22Rv1 (cell line): Measurements from ENCODE around the gene DDA1.
A peak's percentile ranks its signal among the peaks of the same experiment; 100 is the strongest.

Source experiments
- H3K27ac ChIP-seq: fragments of 450-650 bp; 2 replicates; pipeline ENCODE4 v1.5.1; 2017
- ZFX ChIP-seq: fragments of 450-650 bp; IDR thresholded peaks from 2 replicates; pipeline ENCODE4 v1.6.1; 2017; ENCODE audit warnings: antibody characterized with exemption, borderline replicate concordance
- TF ChIP-seq, protein P1 (sequence below): fragments of 450-650 bp; IDR thresholded peaks from 2 replicates; pipeline ENCODE4 v1.5.1; 2017; ENCODE audit warnings: mild to moderate bottlenecking

DDA1 gene

DNA sequence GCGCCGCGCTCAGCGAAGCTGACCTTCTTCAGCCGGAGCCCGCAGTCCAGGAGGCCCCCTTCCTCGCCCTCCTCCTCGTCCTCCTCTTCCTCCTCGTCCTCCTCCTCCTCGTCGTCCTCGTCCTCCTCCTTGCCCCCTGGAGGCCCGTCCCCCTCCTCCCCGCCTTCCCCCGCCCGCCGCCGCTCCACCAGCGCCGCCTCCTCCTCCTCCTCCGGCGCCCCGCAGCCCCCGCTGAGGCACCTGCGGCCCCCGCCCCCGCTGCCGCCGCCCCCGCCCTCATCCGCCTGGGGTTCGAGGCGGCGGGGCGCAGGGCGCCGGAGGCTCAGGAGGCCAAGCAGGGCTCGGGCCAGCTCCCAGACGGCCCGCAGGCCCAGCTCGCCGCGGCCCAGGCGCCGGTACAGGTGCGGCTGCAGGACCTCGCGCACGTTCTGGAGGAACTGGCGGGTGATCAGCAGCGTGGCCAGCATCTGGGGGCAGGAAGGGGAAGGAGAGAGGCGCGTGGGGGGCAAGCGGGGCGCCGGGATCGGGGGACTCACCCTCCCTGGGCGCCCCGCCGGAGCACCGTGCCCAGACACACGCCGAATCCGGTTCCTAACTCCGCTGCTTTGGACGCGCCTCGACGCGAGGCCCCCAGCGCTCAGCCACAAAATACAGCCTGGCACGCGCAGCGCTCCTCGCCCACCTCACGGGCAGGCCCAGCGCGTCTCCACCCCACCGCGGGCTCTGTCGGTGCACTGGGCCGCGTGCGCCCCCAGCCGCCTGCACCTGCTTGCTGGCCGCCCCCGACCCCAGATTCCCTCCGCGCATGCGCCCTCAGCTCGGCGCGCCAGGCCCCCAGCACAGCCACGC, 19.4 kb downstream of the DDA1 start:
- TF ChIP-seq, protein P1, sequence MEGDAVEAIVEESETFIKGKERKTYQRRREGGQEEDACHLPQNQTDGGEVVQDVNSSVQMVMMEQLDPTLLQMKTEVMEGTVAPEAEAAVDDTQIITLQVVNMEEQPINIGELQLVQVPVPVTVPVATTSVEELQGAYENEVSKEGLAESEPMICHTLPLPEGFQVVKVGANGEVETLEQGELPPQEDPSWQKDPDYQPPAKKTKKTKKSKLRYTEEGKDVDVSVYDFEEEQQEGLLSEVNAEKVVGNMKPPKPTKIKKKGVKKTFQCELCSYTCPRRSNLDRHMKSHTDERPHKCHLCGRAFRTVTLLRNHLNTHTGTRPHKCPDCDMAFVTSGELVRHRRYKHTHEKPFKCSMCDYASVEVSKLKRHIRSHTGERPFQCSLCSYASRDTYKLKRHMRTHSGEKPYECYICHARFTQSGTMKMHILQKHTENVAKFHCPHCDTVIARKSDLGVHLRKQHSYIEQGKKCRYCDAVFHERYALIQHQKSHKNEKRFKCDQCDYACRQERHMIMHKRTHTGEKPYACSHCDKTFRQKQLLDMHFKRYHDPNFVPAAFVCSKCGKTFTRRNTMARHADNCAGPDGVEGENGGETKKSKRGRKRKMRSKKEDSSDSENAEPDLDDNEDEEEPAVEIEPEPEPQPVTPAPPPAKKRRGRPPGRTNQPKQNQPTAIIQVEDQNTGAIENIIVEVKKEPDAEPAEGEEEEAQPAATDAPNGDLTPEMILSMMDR = no peak
- H3K27ac ChIP-seq = peak overlapping the region; percentile 84

DNA sequence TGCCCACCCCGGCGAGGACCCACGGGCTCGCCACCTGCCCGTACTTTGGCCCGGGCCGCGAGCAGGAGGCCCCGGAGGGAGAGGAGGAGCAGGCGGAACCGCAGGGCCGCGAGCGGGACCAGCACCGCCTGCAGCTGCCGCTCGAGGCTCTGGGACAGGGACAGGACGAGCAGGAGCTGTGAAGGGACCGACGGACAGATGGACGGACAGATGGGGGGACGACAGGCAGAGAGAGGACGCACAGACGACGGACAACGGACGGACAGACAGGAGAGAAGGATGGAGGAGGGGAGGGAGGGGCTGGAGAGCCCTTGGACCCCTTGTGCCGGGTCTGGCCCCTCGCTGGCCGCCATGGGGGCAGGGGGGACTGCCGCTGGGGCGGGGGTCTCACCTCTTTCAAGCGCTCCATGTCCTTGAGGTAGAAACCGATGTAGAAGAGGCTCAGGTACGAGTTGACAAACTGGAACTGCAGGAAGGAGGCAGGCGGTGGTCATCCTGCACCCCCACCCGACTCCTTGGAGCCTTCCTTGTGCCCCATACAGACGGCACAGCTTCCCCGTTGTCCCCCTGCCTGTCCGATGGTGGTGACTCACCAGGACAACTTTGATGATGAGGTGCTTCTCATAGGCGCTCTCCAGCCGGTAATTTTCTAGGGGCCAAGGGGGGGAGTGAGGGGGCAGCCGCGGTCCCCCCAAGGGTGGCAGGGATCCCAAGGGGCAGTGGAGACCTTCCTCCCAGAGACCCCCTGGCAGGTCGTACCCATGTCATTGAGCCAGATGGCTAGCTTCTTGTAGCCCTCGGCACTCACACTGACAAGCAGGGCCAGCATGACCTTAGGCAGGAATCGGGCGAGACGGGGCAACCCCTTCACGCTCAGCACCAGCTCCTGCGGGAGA, 20.3 kb downstream of the DDA1 start:
- H3K27ac ChIP-seq = 0 out of 2 replicates have a peak overlapping the region, but pooled peaks have one; percentile 84
- TF ChIP-seq, protein P1 = no peak
- no peak for TF ChIP-seq ZFX

DNA sequence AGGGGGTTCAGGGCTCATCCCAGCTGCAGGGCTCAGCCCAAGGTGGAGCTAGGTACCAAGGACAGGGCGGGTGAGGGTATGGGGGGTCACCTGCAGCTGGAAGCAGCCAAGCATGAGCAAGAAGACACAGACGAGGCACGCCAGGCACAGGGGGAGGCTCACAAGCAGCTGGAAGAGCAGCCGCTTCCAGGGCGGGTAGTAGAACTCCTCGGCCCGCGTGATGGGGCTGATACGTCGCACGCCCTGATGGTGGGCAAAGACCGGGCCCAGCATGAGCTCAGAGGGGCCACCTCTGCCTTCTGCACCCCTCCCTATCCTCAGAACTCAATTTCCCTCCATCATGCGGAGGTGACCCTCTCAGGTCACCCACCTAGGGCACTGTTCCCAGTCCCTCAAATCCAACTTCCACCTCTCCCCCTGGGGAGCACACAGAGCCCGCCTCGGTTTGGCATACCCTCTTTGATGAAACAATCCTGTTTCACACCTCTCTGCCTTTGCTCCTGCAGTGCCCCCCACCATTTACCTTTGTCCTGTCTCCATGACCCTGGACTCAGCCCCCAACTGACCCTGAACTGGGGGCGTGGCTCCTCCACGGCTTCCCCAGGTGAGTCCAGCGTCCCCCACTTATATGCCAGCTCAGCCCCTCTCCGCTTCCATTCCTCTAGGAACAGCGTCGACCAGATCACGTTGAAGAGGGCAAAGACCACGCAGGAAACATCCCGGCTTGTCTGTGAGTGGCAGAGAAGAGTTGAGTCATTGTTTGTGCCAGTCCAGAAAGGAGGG, 21.1 kb downstream of the DDA1 start:
- H3K27ac ChIP-seq = peak overlapping the region; percentile 99; the same call in 1 of the 2 replicates
- TF ChIP-seq ZFX = no peak
- TF ChIP-seq, protein P1 = no peak

DNA sequence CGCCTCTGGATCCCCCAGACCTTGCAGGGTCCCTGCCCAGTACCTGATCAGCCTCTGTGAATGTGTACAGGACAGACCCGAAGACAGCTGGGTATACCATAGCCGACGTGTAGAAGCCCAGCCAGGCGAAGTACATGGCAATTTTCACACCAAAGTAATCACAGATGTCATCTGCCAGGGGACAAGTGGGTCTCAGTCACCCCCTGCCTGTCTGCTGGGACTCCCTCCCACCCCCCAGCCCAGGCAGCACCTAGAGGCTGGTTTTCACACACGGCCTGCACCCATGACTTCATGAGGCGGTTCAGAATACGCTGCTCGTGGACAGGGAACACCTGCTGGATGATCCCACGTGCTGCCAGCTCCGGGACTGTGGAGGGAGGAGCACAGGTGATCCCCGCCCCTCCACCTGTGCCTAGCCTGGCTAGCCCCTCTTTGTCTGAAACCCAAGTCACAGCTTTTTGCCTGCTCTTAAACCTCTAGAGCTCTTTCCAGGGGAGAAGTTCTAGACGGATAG, 21.7 kb downstream of the DDA1 start:
- H3K27ac ChIP-seq = peak overlapping the region; percentile 99; the same call in 1 of the 2 replicates
- no peak for TF ChIP-seq ZFX
- TF ChIP-seq, protein P1 = no peak

DNA sequence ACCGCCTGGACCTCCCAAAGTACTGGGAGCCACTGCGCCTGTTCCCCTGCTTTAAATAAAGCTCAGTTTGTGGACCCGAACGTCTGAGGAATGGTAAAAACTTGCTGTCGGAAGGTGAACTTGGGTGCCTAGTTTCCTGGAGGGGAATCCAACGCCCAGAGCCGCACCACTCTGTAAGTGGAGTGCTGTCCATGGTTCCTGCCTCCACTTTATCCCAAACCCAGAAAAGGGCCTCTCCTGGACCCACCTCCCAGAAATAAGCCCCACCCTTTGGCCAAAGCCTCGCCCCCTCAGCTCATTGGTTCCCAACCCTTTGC, 23.0 kb downstream of the DDA1 start:
- H3K27ac ChIP-seq = peak overlapping the region; percentile 99
- TF ChIP-seq ZFX = no peak
- TF ChIP-seq, protein P1 = no peak

DNA sequence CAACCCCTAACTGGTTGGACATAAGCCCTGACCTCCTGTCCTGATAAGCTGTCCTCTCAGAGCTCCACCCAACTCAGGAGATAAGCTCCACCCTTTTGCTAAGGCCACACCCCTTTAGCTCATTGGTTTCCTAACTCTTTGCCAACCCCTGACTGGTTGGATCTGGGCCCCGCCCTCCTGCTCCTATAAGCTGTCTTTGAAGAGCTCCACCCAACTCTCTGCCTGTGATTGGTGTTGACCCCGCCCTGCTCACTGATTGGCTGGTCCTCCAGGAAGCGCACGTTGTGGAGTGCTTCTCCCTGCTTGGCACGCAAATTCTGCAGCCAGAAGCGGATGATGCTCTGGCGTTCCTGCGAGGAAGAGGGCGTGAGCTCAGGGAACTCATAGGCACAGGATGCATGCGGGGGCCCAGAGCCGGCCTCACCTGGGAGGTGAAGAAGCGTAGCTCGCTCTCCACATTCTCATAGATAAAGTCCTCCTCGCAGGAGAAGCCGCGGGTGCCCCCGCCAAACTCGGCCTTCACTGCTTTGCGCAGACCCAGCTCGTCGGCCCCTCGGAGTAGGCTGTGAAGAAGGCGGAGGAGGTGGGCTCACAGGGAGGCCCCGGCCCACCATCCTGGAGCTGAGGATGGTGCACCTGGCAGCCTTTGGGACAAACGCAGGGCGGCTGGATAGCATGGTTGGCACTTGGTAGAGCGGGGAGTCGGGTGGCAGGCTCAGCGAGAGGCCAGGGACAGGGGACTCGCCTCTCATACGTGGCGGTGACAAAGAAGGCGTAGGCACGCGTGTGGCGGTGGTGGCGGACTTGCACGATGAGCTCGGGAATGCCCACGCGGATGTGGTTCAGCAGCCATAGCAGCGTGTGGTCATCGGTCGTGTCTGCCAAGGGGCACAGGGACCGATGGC, 23.6 kb downstream of the DDA1 start:
- H3K27ac ChIP-seq = peak overlapping the region; percentile 99
- TF ChIP-seq ZFX = no peak
- TF ChIP-seq, protein P1 = no peak
